Measurements from ENCODE around the gene NOTCH4. TPM values are rescaled to one million over a fixed set of nuclear protein-coding genes. Genes with fewer than 3 reads are reported as not detected.

Gene NOTCH4
- total RNA-seq, 1 donor from 2014 or later = 9.6 TPM

GRCh38 chr6:32147401-32148132 is 76.3 kb downstream of the NOTCH4 start:
- no peak for ATAC-seq
- no peak for DNase-seq (ENCODE audit: low spot score)

- ATAC-seq = no peak
- no peak for DNase-seq (ENCODE audit: low spot score)
These were observed 77.2 kb downstream of the NOTCH4 start for GRCh38 chr6:32146687-32147086.

DNA sequence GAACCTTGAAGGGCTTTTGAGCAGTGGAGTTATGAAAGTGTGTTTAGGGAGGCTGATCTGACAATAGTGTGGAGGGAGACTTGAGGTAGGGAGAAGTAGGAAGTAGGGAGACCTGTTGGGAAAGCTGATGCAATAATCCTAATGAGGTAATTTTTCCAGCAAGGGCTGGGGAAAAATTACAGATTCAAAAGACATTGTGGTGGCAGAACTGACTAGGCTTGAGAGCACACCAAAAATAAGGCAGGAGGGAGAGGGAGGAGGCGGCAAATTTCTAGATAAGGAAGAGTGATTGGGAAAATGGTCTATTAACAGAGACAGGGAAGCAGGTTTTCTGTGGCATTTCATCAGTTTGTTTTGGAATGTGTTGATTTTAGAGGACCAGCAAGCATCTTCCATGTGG is 77.6 kb downstream of the NOTCH4 start:
- ATAC-seq (no peak), DNase-seq (ENCODE audit: low spot score) (no peak)

Other genes with a start within 250 kb of the NOTCH4 start
- gene C4A, start 242.0 kb downstream of the NOTCH4 start, total RNA-seq = 2,044 TPM
- gene C4B, start 209.3 kb downstream of the NOTCH4 start, total RNA-seq = 2,468 TPM
- 9.0 TPM for gene CYP21A2, start 185.7 kb downstream of the NOTCH4 start, total RNA-seq
- gene TNXB, start 114.7 kb downstream of the NOTCH4 start, total RNA-seq = 13.7 TPM
- gene ATF6B, start 95.8 kb downstream of the NOTCH4 start, total RNA-seq = 31.7 TPM
- 2.2 TPM for gene FKBPL, start 93.8 kb downstream of the NOTCH4 start, total RNA-seq
- 0.38 TPM for gene PRRT1, start 72.1 kb downstream of the NOTCH4 start, total RNA-seq
- 15.6 TPM for gene PPT2, start 69.9 kb downstream of the NOTCH4 start, total RNA-seq
- 6.3 TPM for gene EGFL8, start 59.5 kb downstream of the NOTCH4 start, total RNA-seq
- gene AGPAT1, start 48.0 kb downstream of the NOTCH4 start, total RNA-seq = 32.4 TPM
- 57.3 TPM for gene RNF5, start 45.7 kb downstream of the NOTCH4 start, total RNA-seq
- gene AGER, start 39.8 kb downstream of the NOTCH4 start, total RNA-seq = 6.0 TPM
- gene PBX2, start 33.9 kb downstream of the NOTCH4 start, total RNA-seq = 26.7 TPM
- gene GPSM3, start 31.4 kb downstream of the NOTCH4 start, total RNA-seq = 5.1 TPM
- not detected for gene TSBP1, start 147.8 kb upstream of the NOTCH4 start, total RNA-seq
- gene BTNL2, start 183.1 kb upstream of the NOTCH4 start, total RNA-seq = not detected
- gene HLA-DRA, start 215.8 kb upstream of the NOTCH4 start, total RNA-seq = 24.4 TPM

Data from left lobe of liver (tissue), 2 donors.